ENCODE data around the gene SRRM3.

DNA sequence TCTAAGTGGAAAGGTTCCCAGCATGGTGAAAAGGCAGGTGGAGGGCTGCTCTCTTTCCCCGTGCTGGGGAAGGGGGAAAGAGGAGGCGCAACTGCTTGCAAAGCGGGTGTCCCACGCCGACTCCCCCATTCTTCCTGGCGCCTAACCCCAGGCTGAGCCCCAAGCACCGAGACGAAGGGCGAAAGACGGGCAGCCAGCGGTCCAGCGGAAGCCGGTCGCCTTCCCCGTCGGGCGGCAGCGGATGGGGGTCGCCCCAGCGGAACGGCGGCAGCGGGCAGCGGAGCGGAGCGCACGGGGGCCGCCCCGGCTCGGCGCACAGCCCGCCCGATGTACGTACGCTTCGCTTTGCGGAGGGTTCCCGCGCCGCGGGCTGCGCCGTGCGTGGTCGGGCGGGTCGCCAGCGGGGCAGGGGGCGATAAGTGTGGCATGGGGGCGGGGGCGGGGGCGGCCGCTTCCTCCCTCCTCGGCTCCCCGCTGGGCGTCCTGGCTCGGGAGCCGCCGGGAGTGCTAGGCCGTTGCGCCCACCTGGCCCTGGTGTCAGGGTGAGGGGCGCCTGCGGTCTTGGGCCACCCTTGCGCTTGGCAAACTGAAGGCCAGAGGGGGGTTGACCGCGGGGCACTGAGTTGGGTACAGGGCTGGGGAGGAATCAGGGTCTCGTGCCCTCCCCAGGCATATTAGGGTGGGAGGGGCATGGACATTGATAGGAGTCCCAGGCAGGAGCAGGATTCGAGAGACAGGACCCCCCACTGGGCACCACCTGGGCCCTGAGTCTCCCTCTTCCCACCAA is 65.6 kb downstream of the SRRM3 start:
- TF ChIP-seq POLR2AphosphoS5 (IDR thresholded peaks at IDR 0.05; ENCODE audit: low read depth, low read length) (no peak), TAF1 (IDR thresholded peaks at IDR 0.05; ENCODE audit: borderline replicate concordance, insufficient read depth, low read length) (no peak), SIN3A (IDR thresholded peaks at IDR 0.05; ENCODE audit: borderline replicate concordance, insufficient read depth, low read length) (no peak)
- TF ChIP-seq, protein P1, sequence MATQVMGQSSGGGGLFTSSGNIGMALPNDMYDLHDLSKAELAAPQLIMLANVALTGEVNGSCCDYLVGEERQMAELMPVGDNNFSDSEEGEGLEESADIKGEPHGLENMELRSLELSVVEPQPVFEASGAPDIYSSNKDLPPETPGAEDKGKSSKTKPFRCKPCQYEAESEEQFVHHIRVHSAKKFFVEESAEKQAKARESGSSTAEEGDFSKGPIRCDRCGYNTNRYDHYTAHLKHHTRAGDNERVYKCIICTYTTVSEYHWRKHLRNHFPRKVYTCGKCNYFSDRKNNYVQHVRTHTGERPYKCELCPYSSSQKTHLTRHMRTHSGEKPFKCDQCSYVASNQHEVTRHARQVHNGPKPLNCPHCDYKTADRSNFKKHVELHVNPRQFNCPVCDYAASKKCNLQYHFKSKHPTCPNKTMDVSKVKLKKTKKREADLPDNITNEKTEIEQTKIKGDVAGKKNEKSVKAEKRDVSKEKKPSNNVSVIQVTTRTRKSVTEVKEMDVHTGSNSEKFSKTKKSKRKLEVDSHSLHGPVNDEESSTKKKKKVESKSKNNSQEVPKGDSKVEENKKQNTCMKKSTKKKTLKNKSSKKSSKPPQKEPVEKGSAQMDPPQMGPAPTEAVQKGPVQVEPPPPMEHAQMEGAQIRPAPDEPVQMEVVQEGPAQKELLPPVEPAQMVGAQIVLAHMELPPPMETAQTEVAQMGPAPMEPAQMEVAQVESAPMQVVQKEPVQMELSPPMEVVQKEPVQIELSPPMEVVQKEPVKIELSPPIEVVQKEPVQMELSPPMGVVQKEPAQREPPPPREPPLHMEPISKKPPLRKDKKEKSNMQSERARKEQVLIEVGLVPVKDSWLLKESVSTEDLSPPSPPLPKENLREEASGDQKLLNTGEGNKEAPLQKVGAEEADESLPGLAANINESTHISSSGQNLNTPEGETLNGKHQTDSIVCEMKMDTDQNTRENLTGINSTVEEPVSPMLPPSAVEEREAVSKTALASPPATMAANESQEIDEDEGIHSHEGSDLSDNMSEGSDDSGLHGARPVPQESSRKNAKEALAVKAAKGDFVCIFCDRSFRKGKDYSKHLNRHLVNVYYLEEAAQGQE (IDR thresholded peaks at IDR 0.05; ENCODE audit: insufficient read depth in 1 of 2, low read depth in 2 of 2, low read length in 2 of 2), result no peak
